TTC549 (cell line): Measurements from ENCODE around the gene TGM4.
"Not testable (repeated sequence)": the region's sequence is repeated elsewhere in the genome, so short reads cannot be mapped to it uniquely, and the experiment has no call there.

Experiments used
- FAIRE-seq: peaks from 2 replicates; lab custom pipeline; 2012; peaks lifted over from hg19 to GRCh38; lab: Jason Lieb, UNC

The TGM4 gene

DNA sequence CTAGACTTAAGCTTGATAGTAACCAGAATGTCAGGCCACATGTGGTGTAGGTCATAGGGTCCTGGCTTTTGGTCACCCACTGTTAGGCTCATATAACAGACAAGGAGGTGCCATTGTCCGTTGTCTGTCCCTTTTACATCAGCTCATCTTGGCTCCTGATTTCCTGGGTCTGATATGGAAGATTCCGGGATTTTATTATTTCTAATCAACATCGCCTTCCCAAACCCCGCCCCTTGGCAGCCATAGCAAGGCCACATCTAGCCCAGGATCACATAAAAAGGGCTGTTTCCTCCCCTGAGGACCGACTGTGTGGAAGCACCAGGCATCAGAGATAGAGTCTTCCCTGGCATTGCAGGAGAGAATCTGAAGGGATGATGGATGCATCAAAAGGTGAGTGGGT, at the start of gene TGM4:
Gene TGM4 (plus strand): TSS at position 301 of the 400 bp plus-strand sequence. CDS start 71 bp downstream, at position 372.
- no peak for FAIRE-seq

DNA sequence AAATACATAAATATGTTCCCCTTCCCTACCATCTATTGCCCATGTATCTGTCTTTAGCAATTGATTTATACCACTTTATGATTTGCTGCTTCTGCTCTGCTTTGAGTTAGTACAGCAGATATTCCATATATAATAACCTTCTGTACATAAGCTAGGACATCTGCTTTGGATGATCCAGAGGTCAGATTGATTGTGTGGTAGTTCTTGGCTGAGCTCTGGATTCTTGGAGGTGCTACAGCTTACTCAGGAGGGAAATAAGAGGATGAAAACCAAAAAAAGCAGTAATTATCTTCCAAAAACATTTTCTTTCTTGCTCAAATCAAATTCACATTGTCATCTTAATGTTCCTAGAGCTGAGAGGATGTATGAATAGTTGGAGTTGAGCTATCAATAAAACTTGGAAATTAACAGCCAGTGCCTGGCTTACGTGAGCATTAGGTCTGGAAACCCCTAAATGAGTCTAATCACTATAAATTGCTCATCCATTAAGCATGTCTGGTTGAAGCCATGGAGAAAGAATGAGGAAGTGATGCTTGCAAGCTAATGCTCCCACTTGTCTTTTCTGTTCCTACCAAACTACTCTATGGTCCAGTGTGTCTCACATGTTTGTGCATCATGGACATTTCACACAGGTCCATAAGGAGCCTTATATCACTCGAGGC, 49.0 kb upstream of the TGM4 start:
- FAIRE-seq = no peak

DNA sequence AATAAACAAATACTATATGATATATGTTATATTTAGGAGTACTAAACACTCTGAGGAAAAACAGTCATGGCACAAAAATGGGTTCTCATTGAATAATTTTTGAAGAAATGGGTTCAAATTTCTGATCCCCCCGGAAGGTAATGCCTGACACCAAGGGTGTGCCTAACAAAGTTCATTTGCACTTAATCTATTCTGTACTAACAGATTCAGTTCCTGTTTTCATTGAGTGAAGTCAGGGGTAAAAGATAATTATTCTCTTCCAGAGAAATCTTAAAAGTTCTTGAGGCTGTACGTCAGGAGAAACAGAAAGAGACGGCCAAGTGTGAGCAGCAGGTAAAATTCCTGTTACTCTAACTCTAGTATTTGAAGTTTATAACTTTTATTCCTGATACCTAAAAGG, 47.2 kb upstream of the TGM4 start:
- no peak for FAIRE-seq

DNA sequence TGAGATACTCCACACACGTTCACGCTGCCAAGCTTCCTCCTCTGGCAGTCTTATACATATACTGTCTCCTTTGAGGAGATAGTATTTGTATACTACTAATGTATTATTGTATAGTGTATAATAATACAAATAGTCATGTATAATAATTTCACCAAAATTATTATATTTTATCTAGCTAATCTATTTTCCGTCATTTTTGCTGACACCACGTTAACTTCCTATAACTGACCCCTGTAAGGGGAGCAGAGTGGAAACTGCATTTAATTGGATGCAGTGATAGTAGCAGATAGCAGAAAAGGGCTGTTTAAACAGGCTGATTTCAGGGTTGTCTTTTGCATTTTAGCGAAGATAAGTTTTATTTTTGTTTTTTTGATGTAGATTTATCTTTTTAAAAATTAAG, 43.2 kb upstream of the TGM4 start:
- no peak for FAIRE-seq

DNA sequence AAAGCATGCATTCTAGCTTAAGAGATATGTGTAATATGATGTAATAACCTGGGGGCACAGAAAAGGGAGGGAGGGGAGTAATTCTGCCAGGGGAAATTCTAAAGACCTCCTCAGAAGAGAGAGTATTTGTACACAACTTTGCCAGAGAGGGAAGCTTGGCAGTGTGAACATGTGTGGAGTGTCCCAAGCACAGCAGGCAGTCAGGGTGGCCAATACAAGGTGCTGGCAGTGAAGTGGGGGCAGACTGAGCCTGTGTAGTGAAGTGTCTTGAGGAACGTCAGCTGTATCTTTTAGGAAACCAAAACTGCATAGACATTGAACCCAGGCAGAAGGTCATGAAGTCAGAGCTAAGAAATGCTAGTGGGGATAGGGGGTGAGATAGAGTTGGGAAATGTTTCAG, 42.4 kb upstream of the TGM4 start:
- FAIRE-seq = no peak

DNA sequence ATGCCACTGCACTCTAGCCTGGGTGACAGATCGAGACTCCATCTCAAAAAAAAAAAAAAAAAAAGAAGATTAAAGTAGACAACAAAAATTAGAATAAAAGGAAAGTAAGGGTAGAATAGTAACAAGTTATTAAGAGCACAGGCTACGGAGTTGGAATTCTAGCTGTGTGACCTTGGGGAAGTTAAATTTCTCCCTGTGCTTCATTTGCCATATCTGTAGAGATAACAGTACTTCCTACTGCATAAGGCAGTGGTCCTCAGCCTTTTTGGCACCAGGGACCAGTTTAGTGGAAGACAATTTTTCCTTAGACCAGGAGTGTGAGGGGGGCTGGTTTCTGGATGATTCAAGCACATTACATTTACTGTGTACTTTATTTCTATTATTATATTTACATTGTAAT, 41.4 kb upstream of the TGM4 start:
- no peak for FAIRE-seq

DNA sequence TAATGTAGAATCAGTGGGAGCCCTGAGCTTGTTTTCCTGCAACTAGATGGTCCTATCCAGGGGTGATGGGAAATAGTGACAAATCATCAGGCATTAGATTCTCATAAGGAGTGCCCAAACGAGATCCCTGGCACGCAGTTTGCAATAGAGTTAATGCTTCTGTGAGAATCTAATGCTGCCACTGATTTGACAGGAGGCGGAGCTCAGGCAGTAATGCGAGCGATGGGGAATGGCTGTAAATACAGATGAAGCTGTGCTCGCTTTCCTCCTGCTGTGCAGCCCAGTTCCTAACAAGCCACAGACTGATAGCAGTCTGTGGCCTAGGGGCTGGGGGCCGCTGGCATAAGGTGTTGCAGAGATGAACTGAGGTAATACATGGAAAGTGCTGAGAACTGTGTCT, 41.0 kb upstream of the TGM4 start:
- no peak for FAIRE-seq

DNA sequence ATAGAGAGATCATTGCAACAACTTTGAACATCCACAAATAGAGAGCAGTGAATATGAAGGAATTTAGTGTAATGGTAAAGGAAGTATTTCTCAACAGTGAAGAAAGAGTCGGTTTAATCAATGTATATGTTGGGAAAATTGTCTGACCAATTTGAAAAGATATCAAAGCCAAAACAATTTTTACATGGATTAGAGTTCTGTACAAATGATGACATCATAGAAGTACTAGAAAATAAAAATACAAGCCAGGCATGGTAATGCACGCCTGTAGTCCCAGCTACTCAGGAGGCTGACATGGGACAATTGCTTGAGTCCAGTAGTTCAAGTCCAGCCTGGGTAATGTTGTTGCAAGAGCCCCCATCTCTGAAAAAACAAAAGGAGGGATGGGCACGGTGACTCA, 38.7 kb upstream of the TGM4 start:
- no peak for FAIRE-seq

DNA sequence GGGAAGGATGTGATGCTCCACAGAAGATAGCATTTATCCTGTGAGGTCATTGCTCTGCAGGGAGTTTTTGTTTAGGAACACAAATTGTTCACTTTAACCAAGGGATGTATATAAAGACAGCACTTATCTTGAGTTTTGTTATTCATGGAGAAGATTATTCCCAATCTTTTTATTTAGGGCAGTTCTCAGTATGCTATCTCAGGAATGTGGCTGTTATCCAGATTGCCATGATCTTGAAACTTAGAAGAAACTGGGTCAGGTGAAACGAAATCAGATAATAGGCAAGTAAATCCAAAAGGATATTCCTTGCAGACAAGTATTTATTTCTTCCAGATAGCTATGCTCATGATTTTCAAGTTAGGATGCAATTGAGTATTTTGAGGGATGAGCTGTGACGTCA, 32.0 kb upstream of the TGM4 start:
- no peak for FAIRE-seq

DNA sequence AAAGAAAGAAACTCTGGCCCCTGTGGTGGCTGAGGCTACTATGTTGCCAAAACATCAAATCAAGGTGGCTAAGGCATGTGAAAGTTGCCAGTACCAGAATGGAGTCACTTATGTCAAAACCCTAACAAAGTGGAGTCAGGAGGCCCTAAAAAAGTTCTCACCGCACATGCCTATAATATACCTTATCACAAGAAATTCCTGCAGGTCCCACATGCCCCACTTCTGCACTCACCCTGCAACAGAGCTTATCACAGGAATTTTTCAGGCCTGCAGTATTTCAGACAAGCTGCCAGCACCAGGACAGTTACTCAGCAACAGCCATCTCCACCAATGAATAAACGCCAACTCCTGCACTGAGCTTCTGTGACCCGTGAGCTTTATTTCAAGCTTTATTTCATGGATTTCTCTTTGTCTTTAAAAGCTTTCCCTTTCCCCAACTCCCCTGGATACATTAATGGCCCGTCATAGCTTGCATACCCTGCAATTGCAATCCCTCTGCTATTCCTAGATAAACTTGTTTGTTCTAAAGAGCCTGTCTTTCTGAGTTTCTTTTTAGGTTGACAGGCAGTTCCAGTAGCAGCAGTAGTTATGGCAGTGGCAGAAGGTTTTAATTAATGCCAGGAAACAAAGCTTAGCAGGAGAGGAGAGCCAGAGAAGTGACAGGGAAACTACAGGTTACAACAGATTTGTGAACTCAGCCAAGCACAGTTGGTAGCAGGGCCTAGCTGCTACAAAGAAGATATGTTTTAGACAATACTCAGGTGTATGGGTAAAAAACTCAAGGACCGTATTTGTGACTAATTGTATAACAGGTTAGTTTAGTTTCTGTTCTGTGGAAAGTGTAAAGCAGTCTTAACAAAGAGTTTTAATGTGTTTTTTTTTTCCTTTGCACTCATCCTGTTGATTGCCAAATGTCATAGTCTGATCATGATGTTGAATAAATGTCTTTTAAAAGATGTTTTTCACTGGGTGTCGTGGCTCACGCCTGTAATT, 28.6 kb upstream of the TGM4 start:
- FAIRE-seq = no peak

DNA sequence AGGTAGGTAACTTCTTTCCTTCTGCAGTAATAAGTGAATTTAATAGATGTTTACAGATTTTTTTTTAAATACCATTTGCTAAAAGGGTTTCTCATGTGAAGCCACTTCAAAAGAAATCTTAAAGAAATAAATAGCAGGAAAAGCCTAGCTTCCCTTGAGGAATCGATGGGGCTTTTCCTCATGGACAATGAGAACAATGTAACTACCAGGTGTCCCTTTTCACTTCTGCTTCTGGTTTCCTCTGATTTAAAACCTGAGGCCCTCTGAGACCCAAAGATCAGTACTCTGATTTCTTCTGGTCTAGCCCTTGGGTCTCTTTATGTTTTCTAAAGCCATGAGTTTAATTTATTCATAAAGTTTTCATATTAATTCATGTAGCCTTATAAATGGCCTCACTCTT, 25.8 kb upstream of the TGM4 start:
- FAIRE-seq = no peak

DNA sequence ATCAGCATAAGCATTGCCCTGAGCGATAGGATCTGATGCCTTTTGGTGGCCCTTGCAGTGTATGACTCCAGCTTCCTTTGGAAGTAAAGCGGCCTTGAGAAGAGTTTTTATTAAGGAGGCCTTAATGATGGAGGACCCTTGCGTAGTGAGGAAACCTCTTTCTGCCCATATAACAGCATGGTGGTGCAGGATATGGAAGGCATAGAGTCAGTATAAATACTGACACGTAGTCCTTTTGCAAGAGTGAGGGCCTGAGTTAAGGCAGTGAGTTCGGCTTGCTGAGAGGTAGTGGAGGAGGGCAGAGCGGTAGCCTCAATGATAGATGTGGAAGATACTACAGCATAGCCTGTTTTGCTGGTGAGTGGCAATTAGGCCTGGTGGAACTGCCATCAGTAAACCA, 17.7 kb upstream of the TGM4 start:
- not testable (repeated sequence) for FAIRE-seq

DNA sequence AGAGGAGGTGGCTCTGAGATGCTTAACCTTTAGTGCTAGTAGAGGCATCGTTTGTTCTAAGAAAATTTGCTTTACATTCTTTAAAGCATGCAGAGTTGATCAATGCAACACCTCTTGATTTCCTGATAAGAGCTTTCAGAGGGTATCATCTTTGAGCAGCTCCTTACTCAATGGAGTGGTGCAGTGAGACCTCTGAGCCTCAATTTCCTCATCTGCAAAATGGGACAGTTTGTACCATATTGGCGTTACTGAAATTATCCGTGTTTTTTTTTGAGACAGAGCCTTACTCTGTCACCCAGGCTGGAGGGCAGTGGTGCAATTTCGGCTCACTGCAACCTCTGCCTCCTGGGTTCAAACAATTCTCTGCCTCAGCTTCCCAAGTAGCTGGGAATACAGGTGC, 14.3 kb upstream of the TGM4 start:
- FAIRE-seq = no peak

DNA sequence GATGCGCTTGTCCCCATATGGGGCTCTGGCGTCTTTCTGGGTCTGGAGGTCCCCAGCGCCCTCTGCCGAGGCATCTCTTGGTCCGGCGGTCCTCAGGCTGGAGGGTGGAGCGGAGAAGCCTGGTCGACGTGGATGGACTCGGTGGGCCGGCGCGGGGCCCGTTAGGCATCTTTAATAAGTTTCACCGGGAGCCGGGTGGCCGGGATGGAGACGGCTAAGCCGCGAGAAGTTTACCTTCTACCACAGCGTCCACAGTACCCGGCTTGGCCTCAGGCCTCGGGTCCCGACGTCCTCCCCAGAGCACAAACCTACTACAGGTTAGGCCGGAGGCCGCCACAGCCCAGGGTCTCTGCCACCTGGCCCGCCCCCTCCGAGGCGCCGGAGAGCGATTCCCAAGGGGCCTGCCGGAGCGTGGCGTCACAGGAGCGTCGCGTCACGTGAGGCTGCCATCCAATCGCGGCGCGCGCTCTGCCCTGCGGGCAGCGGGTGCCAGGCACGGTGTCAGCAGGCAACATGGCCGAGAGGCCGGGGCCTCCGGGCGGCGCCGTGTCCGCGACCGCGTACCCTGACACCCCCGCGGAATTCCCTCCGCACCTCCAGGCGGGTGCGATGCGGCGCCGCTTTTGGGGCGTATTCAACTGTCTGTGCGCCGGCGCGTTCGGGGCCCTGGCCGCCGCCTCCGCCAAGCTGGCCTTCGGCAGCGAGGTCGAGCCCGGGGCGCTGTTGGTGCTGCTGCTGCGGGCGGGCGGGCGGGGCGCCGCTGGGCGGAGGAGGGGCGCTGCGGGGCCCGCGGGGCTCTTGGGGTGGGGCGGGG, 12.8 kb upstream of the TGM4 start, which contains the start of gene TMEM42:
Gene TMEM42 (plus strand): TSS at position 501 of the 814 bp plus-strand sequence. CDS start 13 bp downstream, at position 514.
- no peak for FAIRE-seq

DNA sequence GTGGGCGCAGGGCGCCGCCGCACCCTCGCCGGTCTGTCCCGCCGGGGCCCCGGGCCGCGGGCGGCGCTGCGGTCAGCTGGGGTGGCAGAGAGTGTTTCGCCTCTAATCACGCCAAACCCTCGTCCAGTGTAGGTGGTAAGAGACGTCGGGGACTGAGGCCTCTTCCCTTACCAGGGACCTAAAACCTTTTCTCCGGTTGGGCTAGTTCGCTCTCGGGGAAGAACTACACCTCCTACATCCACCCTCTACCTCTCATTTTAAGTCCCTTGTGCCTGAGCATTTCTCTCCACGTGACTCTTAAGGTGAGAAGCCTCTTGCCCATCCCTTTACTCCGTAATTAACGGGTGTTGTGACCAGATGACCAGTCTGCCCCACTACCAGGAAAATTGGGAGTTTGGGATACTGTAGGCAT, 12.2 kb upstream of the TGM4 start:
- FAIRE-seq = no peak

DNA sequence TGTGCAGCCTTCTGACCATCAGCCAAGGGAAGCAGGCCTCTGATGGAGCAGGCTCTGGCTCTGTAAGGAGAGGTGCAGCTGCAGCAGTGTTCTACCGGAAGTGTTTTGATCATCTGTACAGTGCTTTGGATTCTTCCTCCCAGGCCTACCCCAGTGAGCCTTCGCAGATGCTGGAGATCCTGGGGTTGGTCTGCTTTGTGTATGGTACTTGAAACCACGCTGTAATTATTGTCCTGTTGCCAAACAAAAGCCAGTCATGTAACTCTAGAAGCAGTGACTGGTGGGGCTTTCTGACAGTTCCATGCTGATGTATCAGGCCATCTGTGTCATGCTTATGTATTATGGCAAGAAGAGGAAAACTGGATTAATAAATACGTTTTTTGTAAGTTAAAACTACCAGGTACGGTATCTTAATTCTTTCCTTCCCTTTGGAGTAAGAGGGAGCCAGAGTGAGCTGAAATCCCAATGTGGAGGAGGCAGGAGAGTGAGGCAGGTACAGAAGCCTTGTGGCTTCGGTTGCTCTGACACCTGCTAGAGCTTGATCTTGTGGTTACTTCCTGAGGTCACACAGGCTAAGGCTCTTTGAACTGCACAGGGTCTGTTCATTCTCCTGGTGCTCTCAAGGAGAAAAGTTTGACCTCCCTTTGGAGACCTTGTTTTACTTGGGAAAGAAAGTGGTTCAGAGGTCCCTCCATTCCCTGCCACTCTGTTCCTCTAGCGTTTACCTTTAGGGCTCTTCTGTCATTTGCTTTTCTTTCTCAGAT, 9.0 kb upstream of the TGM4 start:
- no peak for FAIRE-seq

DNA sequence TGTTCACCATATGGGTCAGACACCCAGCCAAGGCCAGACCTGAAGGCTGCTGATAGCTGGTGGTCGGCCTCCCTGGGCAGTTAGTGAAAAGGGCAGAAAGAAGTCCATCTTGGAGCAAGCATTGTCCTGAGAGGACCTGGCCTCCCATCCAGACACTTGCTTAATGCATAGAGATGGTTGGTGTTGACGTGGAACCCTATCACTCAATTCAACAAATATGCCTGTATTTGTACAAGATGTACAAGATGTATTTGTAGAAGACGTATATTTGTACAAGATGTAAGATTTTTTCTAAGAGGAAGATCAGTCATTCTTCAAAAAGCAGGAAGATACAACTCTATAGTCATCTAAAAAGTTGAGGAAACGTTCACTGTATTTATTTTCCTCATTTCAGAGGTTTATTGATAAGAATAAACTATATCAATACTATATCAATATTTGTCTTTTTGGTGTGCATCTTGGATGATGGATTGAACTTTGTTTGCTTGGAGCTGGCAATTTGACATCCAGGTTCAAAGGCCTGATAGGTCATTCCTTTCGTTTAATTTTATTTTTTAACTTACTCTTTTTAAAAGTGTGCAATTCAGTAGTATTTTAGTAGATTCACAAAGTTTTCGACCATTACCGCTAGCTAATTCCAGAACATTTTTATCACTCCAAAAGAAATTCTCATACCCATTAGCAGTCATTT, 6.8 kb upstream of the TGM4 start:
- FAIRE-seq = no peak

DNA sequence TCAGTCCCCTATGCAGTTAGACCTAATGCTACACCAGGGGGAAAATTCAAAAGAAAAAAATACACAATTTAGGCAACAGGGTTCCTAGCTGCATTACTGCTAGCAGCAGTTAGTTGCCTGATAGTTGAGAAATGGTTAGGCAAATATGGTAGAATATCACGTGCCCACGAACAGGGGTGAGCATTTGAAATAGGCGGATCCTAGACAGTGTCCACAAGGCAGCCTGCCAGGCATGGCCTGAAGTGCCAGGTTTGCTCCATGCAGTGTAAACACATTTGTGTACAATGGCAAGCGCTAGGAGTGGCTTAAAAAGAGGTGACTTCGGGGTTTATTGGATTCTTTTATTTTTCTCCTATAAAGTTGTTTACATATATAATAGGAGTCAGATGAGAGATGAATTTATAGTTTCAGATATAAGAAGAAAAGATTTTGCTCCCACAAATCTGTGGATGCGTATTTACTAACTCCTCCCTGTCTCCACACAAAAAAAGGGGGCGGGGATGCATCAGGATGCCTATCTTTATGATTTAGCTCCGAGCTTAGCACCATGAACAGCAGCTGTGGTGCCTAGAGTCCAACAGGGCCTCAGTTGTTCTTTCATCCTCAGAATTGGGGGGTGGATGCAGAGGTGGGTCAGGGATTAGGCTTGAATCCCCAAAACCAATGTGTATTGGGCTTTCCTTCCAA, 3.9 kb upstream of the TGM4 start:
- FAIRE-seq = no peak

DNA sequence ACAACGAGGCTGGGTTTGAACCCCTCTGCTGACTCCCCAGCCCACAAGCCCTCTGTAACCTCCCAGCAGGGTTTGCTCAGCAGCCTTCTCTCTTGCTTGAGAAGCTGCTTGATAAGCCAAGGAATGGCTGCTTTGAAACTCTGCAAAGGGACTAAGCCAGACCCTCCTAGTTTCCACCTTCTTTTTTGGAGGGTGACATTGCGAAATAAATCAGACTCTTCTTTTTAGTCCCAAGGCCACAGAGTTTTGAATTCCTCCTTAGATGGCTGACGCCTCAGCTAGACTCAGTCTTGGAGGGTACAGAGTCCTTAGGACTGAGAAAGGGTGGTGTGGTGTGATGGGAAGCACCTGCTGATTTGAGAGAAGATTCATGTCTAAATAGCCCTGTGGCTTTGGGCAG, 1.2 kb downstream of the TGM4 start:
- no peak for FAIRE-seq

DNA sequence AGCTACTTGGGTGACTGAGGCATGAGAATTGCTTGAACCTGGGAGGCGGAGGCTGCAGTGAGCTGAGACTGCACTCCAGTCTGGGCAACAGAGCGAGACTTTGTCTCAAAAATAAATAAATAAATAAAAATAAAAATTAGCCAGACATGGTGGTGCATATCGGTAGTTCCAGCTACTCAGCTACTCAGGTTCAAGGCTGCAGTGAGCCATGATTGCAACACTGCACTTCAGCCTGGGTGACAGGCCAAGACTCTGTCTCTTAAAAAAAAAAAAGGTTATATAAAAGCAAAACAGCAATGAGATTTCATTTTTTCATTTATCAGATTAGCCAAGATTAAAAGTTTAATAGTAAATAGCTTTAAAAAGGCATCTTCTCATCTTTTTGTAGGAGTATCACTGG, 2.9 kb downstream of the TGM4 start:
- no peak for FAIRE-seq

DNA sequence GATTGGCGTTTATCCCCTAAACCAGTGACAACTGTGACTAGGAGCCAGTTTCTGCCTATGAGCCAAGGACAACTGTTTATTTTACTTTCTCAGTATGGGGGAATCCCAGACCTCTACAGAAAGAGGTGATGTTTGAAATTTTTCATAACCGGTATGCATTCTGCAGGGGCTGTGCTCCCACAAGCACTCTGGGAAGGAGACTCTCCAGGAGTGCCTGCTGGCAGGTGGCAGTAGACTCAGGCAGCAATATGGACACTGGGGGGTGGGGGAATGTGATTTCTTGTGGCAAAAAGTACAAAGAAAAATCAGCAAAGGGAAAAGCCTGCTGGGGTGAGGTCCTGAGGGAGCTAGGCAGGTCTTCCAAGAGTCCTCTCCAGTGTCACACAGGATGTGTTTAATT, 5.9 kb downstream of the TGM4 start:
- FAIRE-seq = no peak
